Superior temporal gyrus (tissue), 1 donor: ENCODE measurements around the gene ZNF19.
A peak's percentile ranks its signal among the peaks of the same experiment; 100 is the strongest.
"Not testable (repeated sequence)": the region's sequence is repeated elsewhere in the genome, so short reads cannot be mapped to it uniquely, and the experiment has no call there.

Experiments used
- DNase-seq: peaks from one replicate; pipeline ENCODE4 v3.0.0-alpha.2; 2016; ENCODE audit errors: extremely low spot score

The ZNF19 gene

GRCh38 chr16:71489122-71489521 is at the start of gene ZNF19:
Gene ZNF19 (minus strand): TSS chr16:71489324. CDS start chr16:71482114, 7,210 bp downstream.
- no peak for DNase-seq

- peak; percentile 59 for DNase-seq
These were observed 48.5 kb upstream of the ZNF19 start for GRCh38 chr16:71537643-71538042.

- no peak for DNase-seq
These were observed 47.8 kb upstream of the ZNF19 start for GRCh38 chr16:71536752-71537499.

- no peak for DNase-seq
These were observed 43.2 kb upstream of the ZNF19 start for GRCh38 chr16:71532366-71532765.

GRCh38 chr16:71528863-71529262 is 39.7 kb upstream of the ZNF19 start:
- DNase-seq = no peak

- DNase-seq = no peak
These were observed 39.1 kb upstream of the ZNF19 start for GRCh38 chr16:71528257-71528656.

GRCh38 chr16:71526111-71526631 is 37.0 kb upstream of the ZNF19 start, which contains the start of gene CHST4:
Gene CHST4 (plus strand): TSS chr16:71526426. CDS start chr16:71536678, 10,252 bp downstream.
- DNase-seq = no peak

- DNase-seq = no peak
These were observed 35.7 kb upstream of the ZNF19 start for GRCh38 chr16:71524566-71525553.

- no peak for DNase-seq
These were observed 31.4 kb upstream of the ZNF19 start for GRCh38 chr16:71520550-71520949.

- no peak for DNase-seq
These were observed 25.9 kb upstream of the ZNF19 start for GRCh38 chr16:71515026-71515425.

- DNase-seq = no peak
These were observed 25.4 kb upstream of the ZNF19 start for GRCh38 chr16:71514476-71514875.

- no peak for DNase-seq
These were observed 24.2 kb upstream of the ZNF19 start for GRCh38 chr16:71513302-71513701.

GRCh38 chr16:71507061-71507460 is 17.9 kb upstream of the ZNF19 start:
- DNase-seq = no peak

- DNase-seq = no peak
These were observed 15.8 kb upstream of the ZNF19 start for GRCh38 chr16:71504901-71505300.

- not testable (repeated sequence) for DNase-seq
These were observed 14.9 kb upstream of the ZNF19 start for GRCh38 chr16:71504051-71504450.

GRCh38 chr16:71501547-71501946 is 12.4 kb upstream of the ZNF19 start:
- DNase-seq = no peak

- no peak for DNase-seq
These were observed 11.8 kb upstream of the ZNF19 start for GRCh38 chr16:71500964-71501363.

- DNase-seq = peak; percentile 82
These were observed 10.7 kb upstream of the ZNF19 start for GRCh38 chr16:71499775-71500364.

GRCh38 chr16:71498031-71498430 is 8.9 kb upstream of the ZNF19 start:
- DNase-seq = no peak

- no peak for DNase-seq
These were observed 4.1 kb upstream of the ZNF19 start for GRCh38 chr16:71493213-71493612.

GRCh38 chr16:71492786-71493185 is 3.7 kb upstream of the ZNF19 start:
- no peak for DNase-seq

- no peak for DNase-seq
These were observed 1.9 kb upstream of the ZNF19 start for GRCh38 chr16:71491054-71491453.
